ENCODE measurements around the gene EPSTI1. TPM values are rescaled to one million over a fixed set of nuclear protein-coding genes. Genes with fewer than 3 reads are reported as not detected.

Gene EPSTI1
- total and polyA plus RNA-seq, 10 of the 15 experiments (the other 5 are each of a cell fraction or from before 2014, with no cell fraction given): 4.7 to 32.0 (median 24.2) TPM

DNA sequence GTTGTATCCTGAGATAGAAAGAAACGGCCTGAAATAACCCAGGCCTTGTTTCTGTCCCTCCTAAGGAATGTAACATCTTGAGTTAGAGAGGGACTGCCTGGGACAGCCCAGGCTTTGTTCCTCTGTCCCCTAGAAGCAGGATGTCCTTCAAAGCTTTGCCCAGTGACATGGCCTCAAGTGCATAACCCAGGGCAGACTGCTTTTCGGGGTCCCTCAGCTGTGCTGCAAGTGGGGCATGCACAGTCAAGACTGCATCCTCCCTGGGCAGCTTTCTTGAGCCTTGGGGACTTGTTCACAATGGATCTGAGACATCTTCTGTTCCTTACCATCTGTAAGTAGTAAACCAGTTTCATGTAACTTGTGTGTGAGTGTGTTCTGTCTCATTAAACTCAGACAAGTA lies 7.5 kb upstream of the EPSTI1 start:
- Histone ChIP-seq H3K79me2 (ENCODE audit: control insufficient read depth, insufficient read depth, low read length) (no peaks in the 10 kb centered on the region), H3K36me3 (ENCODE audit: control insufficient read depth in 2 of 2, insufficient read depth in 2 of 2, low read length in 1 of 2) (no peaks in the 10 kb centered on the region), H2AFZ (ENCODE audit: control insufficient read depth, low read depth, low read length) (no peak overlapping the region), H3K9me3 (replicated peaks; ENCODE audit: control insufficient read depth, insufficient read depth, low read length) (no peaks in the 10 kb centered on the region; the same call in 2 of the 3 replicates), H4K20me1 (ENCODE audit: control insufficient read depth, insufficient read depth) (no peaks in the 10 kb centered on the region), H3K27ac (ENCODE audit: control insufficient read depth, insufficient read depth) (no peak overlapping the region), H3K9ac (ENCODE audit: control insufficient read depth, insufficient read depth, low read length) (no peak overlapping the region), H3K27me3 (replicated peaks in 1 of 2; ENCODE audit: control insufficient read depth in 2 of 2, insufficient read depth in 2 of 2, low read length in 1 of 2) (no peaks in the 10 kb centered on the region), H3K4me2 (ENCODE audit: control insufficient read depth, insufficient read depth) (no peak overlapping the region), H3K4me3 (no peak overlapping the region), H3K4me1 (ENCODE audit: control insufficient read depth, insufficient read depth, low read length) (peaks cover 25% of the 10 kb centered on the region)
- FAIRE-seq: no peak
- ChIA-PET SMC1A (ENCODE audit: uncharacterized antibody, unreplicated experiment) (interaction anchor here (0.7 to 2.2 kb wide), 5 partner anchors 12 to 85 kb away, joined by 3 to 9 read pairs (median 3); partner anchors contain the start of gene DNAJC15), POLR2A (interaction anchor here (1.0 kb wide), 1 partner anchor 81 kb away, joined by 3 read pairs; no protein-coding TSS in a partner anchor), CTCF (interaction anchor here (0.6 to 2.2 kb wide), 3 partner anchors 9 to 48 kb away, joined by 3 to 10 read pairs (median 3); no protein-coding TSS in a partner anchor), RAD21 (ENCODE audit: unreplicated experiment) (interaction anchor here (1.2 to 1.6 kb wide), 2 partner anchors 12 to 14 kb away, joined by 3 to 5 read pairs; no protein-coding TSS in a partner anchor)
- DNase-seq (ENCODE audit: low read depth, low spot score): no peak
- intact Hi-C loops (cut with micrococcal nuclease; ENCODE audit: unreplicated experiment): no loop called here
- ATAC-seq: no peak
- no peak for TF ChIP-seq ESRRA (IDR thresholded peaks at IDR 0.05; ENCODE audit: low read length)
- TF ChIP-seq, protein P1, sequence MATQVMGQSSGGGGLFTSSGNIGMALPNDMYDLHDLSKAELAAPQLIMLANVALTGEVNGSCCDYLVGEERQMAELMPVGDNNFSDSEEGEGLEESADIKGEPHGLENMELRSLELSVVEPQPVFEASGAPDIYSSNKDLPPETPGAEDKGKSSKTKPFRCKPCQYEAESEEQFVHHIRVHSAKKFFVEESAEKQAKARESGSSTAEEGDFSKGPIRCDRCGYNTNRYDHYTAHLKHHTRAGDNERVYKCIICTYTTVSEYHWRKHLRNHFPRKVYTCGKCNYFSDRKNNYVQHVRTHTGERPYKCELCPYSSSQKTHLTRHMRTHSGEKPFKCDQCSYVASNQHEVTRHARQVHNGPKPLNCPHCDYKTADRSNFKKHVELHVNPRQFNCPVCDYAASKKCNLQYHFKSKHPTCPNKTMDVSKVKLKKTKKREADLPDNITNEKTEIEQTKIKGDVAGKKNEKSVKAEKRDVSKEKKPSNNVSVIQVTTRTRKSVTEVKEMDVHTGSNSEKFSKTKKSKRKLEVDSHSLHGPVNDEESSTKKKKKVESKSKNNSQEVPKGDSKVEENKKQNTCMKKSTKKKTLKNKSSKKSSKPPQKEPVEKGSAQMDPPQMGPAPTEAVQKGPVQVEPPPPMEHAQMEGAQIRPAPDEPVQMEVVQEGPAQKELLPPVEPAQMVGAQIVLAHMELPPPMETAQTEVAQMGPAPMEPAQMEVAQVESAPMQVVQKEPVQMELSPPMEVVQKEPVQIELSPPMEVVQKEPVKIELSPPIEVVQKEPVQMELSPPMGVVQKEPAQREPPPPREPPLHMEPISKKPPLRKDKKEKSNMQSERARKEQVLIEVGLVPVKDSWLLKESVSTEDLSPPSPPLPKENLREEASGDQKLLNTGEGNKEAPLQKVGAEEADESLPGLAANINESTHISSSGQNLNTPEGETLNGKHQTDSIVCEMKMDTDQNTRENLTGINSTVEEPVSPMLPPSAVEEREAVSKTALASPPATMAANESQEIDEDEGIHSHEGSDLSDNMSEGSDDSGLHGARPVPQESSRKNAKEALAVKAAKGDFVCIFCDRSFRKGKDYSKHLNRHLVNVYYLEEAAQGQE (IDR thresholded peaks at IDR 0.05; ENCODE audit: low read depth, low read length): no peak
- no peak for TF ChIP-seq CEBPB (IDR thresholded peaks at IDR 0.05; ENCODE audit: borderline replicate concordance in 1 of 2, low read depth in 2 of 2, low read length in 2 of 2)
- TF ChIP-seq RELA (IDR thresholded peaks at IDR 0.05; ENCODE audit: borderline replicate concordance, partially characterized antibody): no peak
- no peak for TF ChIP-seq ZNF622 (IDR thresholded peaks at IDR 0.05)
- TF ChIP-seq MTA2 (IDR thresholded peaks at IDR 0.05; ENCODE audit: low read depth): no peak
- TF ChIP-seq NFYA (IDR thresholded peaks at IDR 0.05; ENCODE audit: borderline replicate concordance, low read depth, low read length): no peak
- no peak for TF ChIP-seq ZNF217 (IDR thresholded peaks at IDR 0.05)
- TF ChIP-seq POU2F2 (IDR thresholded peaks at IDR 0.05; ENCODE audit: borderline replicate concordance, low read depth, low read length): no peak
- TF ChIP-seq, protein P2, sequence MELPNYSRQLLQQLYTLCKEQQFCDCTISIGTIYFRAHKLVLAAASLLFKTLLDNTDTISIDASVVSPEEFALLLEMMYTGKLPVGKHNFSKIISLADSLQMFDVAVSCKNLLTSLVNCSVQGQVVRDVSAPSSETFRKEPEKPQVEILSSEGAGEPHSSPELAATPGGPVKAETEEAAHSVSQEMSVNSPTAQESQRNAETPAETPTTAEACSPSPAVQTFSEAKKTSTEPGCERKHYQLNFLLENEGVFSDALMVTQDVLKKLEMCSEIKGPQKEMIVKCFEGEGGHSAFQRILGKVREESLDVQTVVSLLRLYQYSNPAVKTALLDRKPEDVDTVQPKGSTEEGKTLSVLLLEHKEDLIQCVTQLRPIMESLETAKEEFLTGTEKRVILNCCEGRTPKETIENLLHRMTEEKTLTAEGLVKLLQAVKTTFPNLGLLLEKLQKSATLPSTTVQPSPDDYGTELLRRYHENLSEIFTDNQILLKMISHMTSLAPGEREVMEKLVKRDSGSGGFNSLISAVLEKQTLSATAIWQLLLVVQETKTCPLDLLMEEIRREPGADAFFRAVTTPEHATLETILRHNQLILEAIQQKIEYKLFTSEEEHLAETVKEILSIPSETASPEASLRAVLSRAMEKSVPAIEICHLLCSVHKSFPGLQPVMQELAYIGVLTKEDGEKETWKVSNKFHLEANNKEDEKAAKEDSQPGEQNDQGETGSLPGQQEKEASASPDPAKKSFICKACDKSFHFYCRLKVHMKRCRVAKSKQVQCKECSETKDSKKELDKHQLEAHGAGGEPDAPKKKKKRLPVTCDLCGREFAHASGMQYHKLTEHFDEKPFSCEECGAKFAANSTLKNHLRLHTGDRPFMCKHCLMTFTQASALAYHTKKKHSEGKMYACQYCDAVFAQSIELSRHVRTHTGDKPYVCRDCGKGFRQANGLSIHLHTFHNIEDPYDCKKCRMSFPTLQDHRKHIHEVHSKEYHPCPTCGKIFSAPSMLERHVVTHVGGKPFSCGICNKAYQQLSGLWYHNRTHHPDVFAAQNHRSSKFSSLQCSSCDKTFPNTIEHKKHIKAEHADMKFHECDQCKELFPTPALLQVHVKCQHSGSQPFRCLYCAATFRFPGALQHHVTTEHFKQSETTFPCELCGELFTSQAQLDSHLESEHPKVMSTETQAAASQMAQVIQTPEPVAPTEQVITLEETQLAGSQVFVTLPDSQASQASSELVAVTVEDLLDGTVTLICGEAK (IDR thresholded peaks at IDR 0.05; ENCODE audit: borderline replicate concordance): no peak
- TF ChIP-seq SP1 (IDR thresholded peaks at IDR 0.05; ENCODE audit: low read depth, low read length): no peak
- no peak for TF ChIP-seq MYB (IDR thresholded peaks at IDR 0.05; ENCODE audit: borderline replicate concordance, low read depth, low read length)
- no peak for TF ChIP-seq KLF5 (IDR thresholded peaks at IDR 0.05; ENCODE audit: partially characterized antibody)
- 50% methylated on average over 2 of the region's 2 CpGs for WGBS (ENCODE audit: insufficient coverage, insufficient replicate concordance, low lambda C conversion rate, missing lambda C conversion rate)
- in situ Hi-C loops (cut with MboI): no loop called here
- BruUV-seq (replicated peaks): no TSS peak

Measured in GM12878 (cell line).